Thyroid gland (tissue), 4 donors: ENCODE results near the gene CCDC187. TPM values are rescaled to one million over a fixed set of nuclear protein-coding genes. Genes with fewer than 3 reads are reported as not detected.

Experiments
- DNase-seq, 2 donors: peaks; one replicate each; pipeline ENCODE4 v3.0.0-alpha.2; 2019
- H3K27ac ChIP-seq, 3 donors: fragments of 200-600 bp; sonication (generic); 1 replicate in 2 of 3; 2 replicates in 1 of 3; pipeline ENCODE4 v1.5.1; 2016 to 2019; ENCODE audit warnings: mild to moderate bottlenecking in 1 of 3, moderate library complexity in 1 of 3
- H3K27me3 ChIP-seq: fragments of 200-600 bp; sonication (generic); one replicate; pipeline ENCODE4 v1.5.1; 2019
- H3K36me3 ChIP-seq, 2 donors: fragments of 200-600 bp; sonication (generic); one replicate each; pipeline ENCODE4 v1.5.1; 2016 to 2019
- H3K4me1 ChIP-seq, 2 donors: fragments of 200-600 bp; sonication (generic); one replicate each; pipeline ENCODE4 v1.5.1; 2017 to 2019
- H3K4me3 ChIP-seq, 3 donors: fragments of 200-600 bp; sonication (generic); replicated peaks in 1 of 3; 1 replicate in 2 of 3; 2 replicates in 1 of 3; pipeline ENCODE4 v1.5.1; 2016; ENCODE audit warnings: mild to moderate bottlenecking in 1 of 3
- H3K9me3 ChIP-seq: fragments of 200-600 bp; sonication (generic); one replicate; pipeline ENCODE4 v1.5.1; 2017
- POLR2A ChIP-seq, 2 donors: fragments of 450-650 bp; IDR thresholded peaks; one replicate each; pipeline ENCODE4 v1.6.1; 2017; ENCODE audit warnings: antibody characterized with exemption in 2 of 2, mild to moderate bottlenecking in 2 of 2, moderate library complexity in 1 of 2
- WGBS, 2 donors: methylation state at CpG; one replicate each; pipeline ENCODE4 v1.1.5; 2017; 5-methylcytosine and 5-hydroxymethylcytosine counted together
- intact Hi-C: fragments of 100-400 bp; cut with DNase I; formaldehyde crosslinking; loops from one replicate; pipeline ENCODE4 v1.15.1; 2023
- total RNA-seq, 4 donors: library from RNA; depleted of rRNA; stranded (reverse); fragments of >200 nt; gene quantifications; one replicate each; pipeline ENCODE4 v1.2.3, GENCODE V29; 2016
- TF ChIP-seq, protein P1 (sequence below), 6 experiments: fragments of 200-600 bp in 3 of 6; fragments of 450-650 bp in 3 of 6; sonication (generic) in 3 of 6; IDR thresholded peaks; one replicate each; pipeline ENCODE4 v1.5.1; 2016 to 2019; ENCODE audit warnings: antibody characterized with exemption in 6 of 6, mild to moderate bottlenecking in 2 of 6, inconsistent platforms in 1 of 6, moderate library complexity in 1 of 6

The CCDC187 gene
- total RNA-seq, 4 donors from 2014 or later = 5.2 to 9.1 (median 6.2) TPM

GRCh38 chr9:136273244-136273865, 30.5 kb downstream of the CCDC187 start:
- H3K9me3 ChIP-seq = no peaks in the 10 kb centered on the region
- DNase-seq = no peak
- H3K27me3 ChIP-seq = no peaks in the 10 kb centered on the region
- H3K27ac ChIP-seq = no peak overlapping the region
- no peaks in the 10 kb centered on the region for H3K4me1 ChIP-seq
- TF ChIP-seq, protein P1, sequence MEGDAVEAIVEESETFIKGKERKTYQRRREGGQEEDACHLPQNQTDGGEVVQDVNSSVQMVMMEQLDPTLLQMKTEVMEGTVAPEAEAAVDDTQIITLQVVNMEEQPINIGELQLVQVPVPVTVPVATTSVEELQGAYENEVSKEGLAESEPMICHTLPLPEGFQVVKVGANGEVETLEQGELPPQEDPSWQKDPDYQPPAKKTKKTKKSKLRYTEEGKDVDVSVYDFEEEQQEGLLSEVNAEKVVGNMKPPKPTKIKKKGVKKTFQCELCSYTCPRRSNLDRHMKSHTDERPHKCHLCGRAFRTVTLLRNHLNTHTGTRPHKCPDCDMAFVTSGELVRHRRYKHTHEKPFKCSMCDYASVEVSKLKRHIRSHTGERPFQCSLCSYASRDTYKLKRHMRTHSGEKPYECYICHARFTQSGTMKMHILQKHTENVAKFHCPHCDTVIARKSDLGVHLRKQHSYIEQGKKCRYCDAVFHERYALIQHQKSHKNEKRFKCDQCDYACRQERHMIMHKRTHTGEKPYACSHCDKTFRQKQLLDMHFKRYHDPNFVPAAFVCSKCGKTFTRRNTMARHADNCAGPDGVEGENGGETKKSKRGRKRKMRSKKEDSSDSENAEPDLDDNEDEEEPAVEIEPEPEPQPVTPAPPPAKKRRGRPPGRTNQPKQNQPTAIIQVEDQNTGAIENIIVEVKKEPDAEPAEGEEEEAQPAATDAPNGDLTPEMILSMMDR (IDR thresholded peaks at IDR 0.05) = no peak
- no peak for TF ChIP-seq POLR2A (IDR thresholded peaks at IDR 0.05)
- H3K36me3 ChIP-seq = no peaks in the 10 kb centered on the region
- H3K4me3 ChIP-seq = no peak overlapping the region
- WGBS, 2 donors = 87 to 89% methylated on average over 14 of the region's 14 CpGs
- intact Hi-C loops = no loop called here

- TF ChIP-seq, protein P1 (IDR thresholded peaks at IDR 0.05) = no peak
- DNase-seq = no peak
- intact Hi-C loops = no loop called here
Observed at GRCh38 chr9:136270173-136270705, 33.7 kb downstream of the CCDC187 start.

GRCh38 chr9:136268735-136269134, 35.2 kb downstream of the CCDC187 start:
- intact Hi-C loops = no loop called here
- 64 to 87% methylated on average over 6 of the region's 6 CpGs for WGBS, 2 donors

More at GRCh38 chr9:136270173-136270705, 33.7 kb downstream of the CCDC187 start:
- Histone ChIP-seq H3K27me3 (no peaks in the 10 kb centered on the region), H3K36me3 (no peaks in the 10 kb centered on the region), H3K9me3 (no peaks in the 10 kb centered on the region), H3K27ac (no peak overlapping the region), H3K4me3 (no peak overlapping the region), H3K4me1 (peaks cover 4 to 9% of the 10 kb centered on the region in 2 donors)
- 92% methylated on average over 13 of the region's 13 CpGs for WGBS, 2 donors

DNA sequence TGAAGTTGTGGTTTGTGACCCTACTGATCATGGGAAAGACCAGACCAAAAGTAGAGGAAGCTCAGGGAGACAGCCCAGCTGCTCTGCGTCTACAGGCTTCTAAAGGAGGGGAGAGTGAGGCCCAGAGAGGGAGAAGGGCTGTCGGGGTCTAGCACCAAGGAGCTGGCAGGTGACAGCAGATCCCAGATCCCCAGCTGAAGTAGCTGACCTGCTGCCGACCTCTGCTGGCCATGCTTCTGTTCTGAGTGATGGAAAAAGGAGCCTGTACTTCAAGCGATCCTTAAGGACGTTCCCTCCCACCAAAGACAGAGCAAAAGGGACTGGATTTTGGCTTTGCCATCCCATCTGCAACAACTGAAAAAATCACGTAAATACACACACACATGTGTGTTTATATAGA, 35.6 kb downstream of the CCDC187 start:
- Histone ChIP-seq H3K4me1 (peaks cover 4 to 9% of the 10 kb centered on the region in 2 donors), H3K9me3 (no peaks in the 10 kb centered on the region), H3K27me3 (no peaks in the 10 kb centered on the region), H3K36me3 (no peaks in the 10 kb centered on the region), H3K27ac (no peak overlapping the region), H3K4me3 (no peak overlapping the region)
- WGBS, 2 donors = 54 to 77% methylated on average over 6 of the region's 6 CpGs
- intact Hi-C loops = no loop called here
- no peak for DNase-seq
- TF ChIP-seq, protein P1 (IDR thresholded peaks at IDR 0.05) = no peak
- TF ChIP-seq POLR2A (IDR thresholded peaks at IDR 0.05) = no peak

More at GRCh38 chr9:136268735-136269134, 35.2 kb downstream of the CCDC187 start:
- Histone ChIP-seq H3K36me3 (no peaks in the 10 kb centered on the region), H3K27ac (no peak overlapping the region), H3K9me3 (no peaks in the 10 kb centered on the region), H3K4me3 (no peak overlapping the region), H3K27me3 (no peaks in the 10 kb centered on the region), H3K4me1 (peaks cover 4 to 9% of the 10 kb centered on the region in 2 donors)
- TF ChIP-seq, protein P1 (IDR thresholded peaks at IDR 0.05) = no peak
- no peak for TF ChIP-seq POLR2A (IDR thresholded peaks at IDR 0.05)
- DNase-seq = no peak
